ENCODE measurements around the gene RAB11FIP4.

GRCh38 chr17:31531336-31531980 is 140.0 kb downstream of the RAB11FIP4 start:
- TF ChIP-seq CTCF (IDR thresholded peaks at IDR 0.05; ENCODE audit: insufficient read depth, low read length, poor library complexity, severe bottlenecking) (no peak), EZH2phosphoT487 (conservative IDR thresholded peaks at IDR 0.05; ENCODE audit: low read length) (no peak)
